ENCODE measurements around the gene MPRIP.

- TF ChIP-seq, protein P1, sequence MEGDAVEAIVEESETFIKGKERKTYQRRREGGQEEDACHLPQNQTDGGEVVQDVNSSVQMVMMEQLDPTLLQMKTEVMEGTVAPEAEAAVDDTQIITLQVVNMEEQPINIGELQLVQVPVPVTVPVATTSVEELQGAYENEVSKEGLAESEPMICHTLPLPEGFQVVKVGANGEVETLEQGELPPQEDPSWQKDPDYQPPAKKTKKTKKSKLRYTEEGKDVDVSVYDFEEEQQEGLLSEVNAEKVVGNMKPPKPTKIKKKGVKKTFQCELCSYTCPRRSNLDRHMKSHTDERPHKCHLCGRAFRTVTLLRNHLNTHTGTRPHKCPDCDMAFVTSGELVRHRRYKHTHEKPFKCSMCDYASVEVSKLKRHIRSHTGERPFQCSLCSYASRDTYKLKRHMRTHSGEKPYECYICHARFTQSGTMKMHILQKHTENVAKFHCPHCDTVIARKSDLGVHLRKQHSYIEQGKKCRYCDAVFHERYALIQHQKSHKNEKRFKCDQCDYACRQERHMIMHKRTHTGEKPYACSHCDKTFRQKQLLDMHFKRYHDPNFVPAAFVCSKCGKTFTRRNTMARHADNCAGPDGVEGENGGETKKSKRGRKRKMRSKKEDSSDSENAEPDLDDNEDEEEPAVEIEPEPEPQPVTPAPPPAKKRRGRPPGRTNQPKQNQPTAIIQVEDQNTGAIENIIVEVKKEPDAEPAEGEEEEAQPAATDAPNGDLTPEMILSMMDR (IDR thresholded peaks at IDR 0.05), result no peak
- TF ChIP-seq CREB1 (CRISPR knock-in tag; IDR thresholded peaks at IDR 0.05) (no peak), ZBTB43 (CRISPR knock-in tag; IDR thresholded peaks at IDR 0.05) (no peak), KAT7 (CRISPR knock-in tag; IDR thresholded peaks at IDR 0.05; ENCODE audit: borderline replicate concordance) (no peak), IRF2 (CRISPR knock-in tag; IDR thresholded peaks at IDR 0.05; ENCODE audit: borderline replicate concordance, low read depth) (no peak), SP1 (CRISPR knock-in tag; conservative IDR thresholded peaks at IDR 0.05) (no peak), USF2 (CRISPR knock-in tag; IDR thresholded peaks at IDR 0.05) (no peak)
- TF ChIP-seq, protein P2, sequence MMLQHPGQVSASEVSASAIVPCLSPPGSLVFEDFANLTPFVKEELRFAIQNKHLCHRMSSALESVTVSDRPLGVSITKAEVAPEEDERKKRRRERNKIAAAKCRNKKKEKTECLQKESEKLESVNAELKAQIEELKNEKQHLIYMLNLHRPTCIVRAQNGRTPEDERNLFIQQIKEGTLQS (CRISPR knock-in tag; conservative IDR thresholded peaks at IDR 0.05), result no peak
- TF ChIP-seq, protein P3, sequence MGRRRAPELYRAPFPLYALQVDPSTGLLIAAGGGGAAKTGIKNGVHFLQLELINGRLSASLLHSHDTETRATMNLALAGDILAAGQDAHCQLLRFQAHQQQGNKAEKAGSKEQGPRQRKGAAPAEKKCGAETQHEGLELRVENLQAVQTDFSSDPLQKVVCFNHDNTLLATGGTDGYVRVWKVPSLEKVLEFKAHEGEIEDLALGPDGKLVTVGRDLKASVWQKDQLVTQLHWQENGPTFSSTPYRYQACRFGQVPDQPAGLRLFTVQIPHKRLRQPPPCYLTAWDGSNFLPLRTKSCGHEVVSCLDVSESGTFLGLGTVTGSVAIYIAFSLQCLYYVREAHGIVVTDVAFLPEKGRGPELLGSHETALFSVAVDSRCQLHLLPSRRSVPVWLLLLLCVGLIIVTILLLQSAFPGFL (CRISPR knock-in tag; IDR thresholded peaks at IDR 0.05; ENCODE audit: borderline replicate concordance), result no peak
- TF ChIP-seq, protein P4, sequence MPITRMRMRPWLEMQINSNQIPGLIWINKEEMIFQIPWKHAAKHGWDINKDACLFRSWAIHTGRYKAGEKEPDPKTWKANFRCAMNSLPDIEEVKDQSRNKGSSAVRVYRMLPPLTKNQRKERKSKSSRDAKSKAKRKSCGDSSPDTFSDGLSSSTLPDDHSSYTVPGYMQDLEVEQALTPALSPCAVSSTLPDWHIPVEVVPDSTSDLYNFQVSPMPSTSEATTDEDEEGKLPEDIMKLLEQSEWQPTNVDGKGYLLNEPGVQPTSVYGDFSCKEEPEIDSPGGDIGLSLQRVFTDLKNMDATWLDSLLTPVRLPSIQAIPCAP (CRISPR knock-in tag; IDR thresholded peaks at IDR 0.05), result no peak
Observed at GRCh38 chr17:17073581-17074403, 31.5 kb downstream of the MPRIP start.
